ENCODE results near the gene CDH16.

DNA sequence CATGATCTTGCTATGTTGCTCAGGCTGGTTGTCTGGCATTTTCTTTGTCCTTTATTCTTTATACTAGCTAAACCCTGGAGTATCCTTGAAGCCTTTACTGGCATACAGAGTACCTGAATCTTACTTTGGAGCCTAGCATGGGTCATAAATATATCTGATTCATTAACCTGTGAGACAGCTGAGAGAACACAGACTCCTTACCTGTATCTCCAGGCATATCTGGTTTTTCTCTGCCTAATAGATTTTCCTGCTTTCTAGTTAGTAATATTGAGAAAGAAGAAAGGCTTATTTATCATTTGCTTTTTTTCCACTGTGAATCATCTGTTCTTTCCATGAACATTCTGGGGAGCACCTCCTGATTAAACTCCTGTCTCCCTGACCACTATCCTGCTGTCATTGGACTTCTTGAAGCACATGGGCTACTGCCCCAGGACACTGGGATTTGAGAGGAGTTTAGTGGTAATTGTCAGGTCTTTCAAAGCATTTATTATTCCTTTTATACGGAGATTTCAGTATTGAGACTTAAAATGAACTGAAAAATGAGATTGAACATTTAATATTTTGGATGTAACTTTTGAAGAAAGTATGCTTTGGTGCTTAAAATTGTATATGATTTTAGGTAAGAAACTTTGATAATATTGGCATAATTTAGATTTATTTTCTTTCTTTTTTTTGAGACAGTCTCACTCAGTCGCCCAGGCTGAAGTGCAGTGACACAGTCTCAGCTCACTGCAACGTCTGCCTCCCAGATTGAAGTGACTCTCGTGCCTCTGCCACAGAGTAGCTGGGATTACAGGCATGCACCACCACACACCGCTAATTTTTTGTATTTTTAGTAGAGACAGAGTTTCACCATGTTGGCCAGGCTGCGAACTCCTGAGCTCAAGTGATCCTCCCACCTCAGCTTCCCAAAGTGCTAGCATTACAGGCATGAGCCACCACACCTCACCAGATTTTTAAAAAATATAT, 29.8 kb downstream of the CDH16 start:
- TF ChIP-seq, protein P1, sequence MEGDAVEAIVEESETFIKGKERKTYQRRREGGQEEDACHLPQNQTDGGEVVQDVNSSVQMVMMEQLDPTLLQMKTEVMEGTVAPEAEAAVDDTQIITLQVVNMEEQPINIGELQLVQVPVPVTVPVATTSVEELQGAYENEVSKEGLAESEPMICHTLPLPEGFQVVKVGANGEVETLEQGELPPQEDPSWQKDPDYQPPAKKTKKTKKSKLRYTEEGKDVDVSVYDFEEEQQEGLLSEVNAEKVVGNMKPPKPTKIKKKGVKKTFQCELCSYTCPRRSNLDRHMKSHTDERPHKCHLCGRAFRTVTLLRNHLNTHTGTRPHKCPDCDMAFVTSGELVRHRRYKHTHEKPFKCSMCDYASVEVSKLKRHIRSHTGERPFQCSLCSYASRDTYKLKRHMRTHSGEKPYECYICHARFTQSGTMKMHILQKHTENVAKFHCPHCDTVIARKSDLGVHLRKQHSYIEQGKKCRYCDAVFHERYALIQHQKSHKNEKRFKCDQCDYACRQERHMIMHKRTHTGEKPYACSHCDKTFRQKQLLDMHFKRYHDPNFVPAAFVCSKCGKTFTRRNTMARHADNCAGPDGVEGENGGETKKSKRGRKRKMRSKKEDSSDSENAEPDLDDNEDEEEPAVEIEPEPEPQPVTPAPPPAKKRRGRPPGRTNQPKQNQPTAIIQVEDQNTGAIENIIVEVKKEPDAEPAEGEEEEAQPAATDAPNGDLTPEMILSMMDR (conservative IDR thresholded peaks at IDR 0.05; ENCODE audit: low read length), result no peak
- TF ChIP-seq EZH2phosphoT487 (IDR thresholded peaks at IDR 0.05; ENCODE audit: borderline replicate concordance), result no peak

Data from Loucy (cell line).